ENCODE measurements around the gene IL9R. TPM values are rescaled to one million over a fixed set of nuclear protein-coding genes. Genes with fewer than 3 reads are reported as not detected.
A peak's percentile ranks its signal among the peaks of the same experiment; 100 is the strongest.

The IL9R gene
- total RNA-seq (2021; ENCODE audit: unreplicated experiment) (0.46 TPM), Bru-seq, nascent RNA (percentile 16 among the genes with signal in this experiment), BruChase-seq, experiment 1, labeled RNA remaining after a 2-hour chase (percentile 28 among the genes with signal in this experiment), BruChase-seq, experiment 2, labeled RNA remaining after a 6-hour chase (percentile 21 among the genes with signal in this experiment)
- polyA plus RNA-seq (2012; ENCODE audit: insufficient read length) = not detected
- long read RNA-seq = 0 reads

GRCh38 chrX:155997436-155997835 lies at the start of gene IL9R:
IL9R (plus strand) TSS chrX:155997696; CDS start chrX:155997760, 64 bp downstream.
- Histone ChIP-seq H3K27me3 (ENCODE audit: control insufficient read depth, insufficient read depth, low read length) (no peaks in the 10 kb centered on the region), H3K4me1 (ENCODE audit: control insufficient read depth, insufficient read depth, low read length) (no peaks in the 10 kb centered on the region), H3K36me3 (ENCODE audit: control insufficient read depth, insufficient read depth, low read length) (no peaks in the 10 kb centered on the region), H3K4me3 (ENCODE audit: low read depth in 2 of 2, low read length in 2 of 2) (no peak within 1 kb of the TSS), H3K27ac (ENCODE audit: low read length) (no peak within 1 kb of the TSS), H3K9me3 (ENCODE audit: control insufficient read depth, insufficient read depth, low read depth, low read length) (no peaks in the 10 kb centered on the region)
- no TSS peak for BruUV-seq (replicated peaks)
- intact Hi-C loops (cut with micrococcal nuclease; ENCODE audit: unreplicated experiment) = no loop called here
- ATAC-seq (no peak), DNase-seq (ENCODE audit: low read depth, low spot score) (no peak)
- TF ChIP-seq REST (IDR thresholded peaks at IDR 0.05; ENCODE audit: insufficient read depth in 1 of 2, low read depth in 2 of 2, low read length in 1 of 2) (no peak), CTCF (IDR thresholded peaks at IDR 0.05) (no peak), TCF7L2 (IDR thresholded peaks at IDR 0.05; ENCODE audit: low read depth, low read length) (no peak), POLR2AphosphoS5 (IDR thresholded peaks at IDR 0.05; ENCODE audit: low read depth, low read length) (no peak), SIN3A (IDR thresholded peaks at IDR 0.05; ENCODE audit: borderline replicate concordance, insufficient read depth, low read depth, low read length) (no peak)
- CTCF ChIA-PET = no interaction called here
- in situ Hi-C loops (cut with HindIII; ENCODE audit: low pct_unique_long_range_greater_than_20kb, low sequenced_read_pairs) = no loop called here
- POLR2A ChIA-PET = no interaction called here

- no peaks in the 10 kb centered on the region; the same call in 1 of the 2 replicates for H3K36me3 ChIP-seq (ENCODE audit: control insufficient read depth, insufficient read depth, low read length)
- no peaks in the 10 kb centered on the region for H3K27me3 ChIP-seq (ENCODE audit: control insufficient read depth, insufficient read depth, low read length)
- H3K9me3 ChIP-seq (ENCODE audit: control insufficient read depth, insufficient read depth, low read depth, low read length) = no peaks in the 10 kb centered on the region
- no peak for ATAC-seq
- no TSS peak for BruUV-seq (replicated peaks)
- ChIA-PET CTCF (no interaction called here), POLR2A (no interaction called here)
- in situ Hi-C loops (cut with HindIII; ENCODE audit: low pct_unique_long_range_greater_than_20kb, low sequenced_read_pairs) (no loop called here), intact Hi-C loops (cut with micrococcal nuclease; ENCODE audit: unreplicated experiment) (no loop called here)
- no peak overlapping the region for H3K27ac ChIP-seq (ENCODE audit: low read length)
- H3K4me3 ChIP-seq (ENCODE audit: low read depth in 2 of 2, low read length in 2 of 2) = no peak overlapping the region
- no peaks in the 10 kb centered on the region for H3K4me1 ChIP-seq (ENCODE audit: control insufficient read depth, insufficient read depth, low read length)
- TF ChIP-seq POLR2AphosphoS5 (IDR thresholded peaks at IDR 0.05; ENCODE audit: low read depth, low read length) = no peak
- no peak for TF ChIP-seq CTCF (IDR thresholded peaks at IDR 0.05)
- no peak for TF ChIP-seq REST (IDR thresholded peaks at IDR 0.05; ENCODE audit: insufficient read depth in 1 of 2, low read depth in 2 of 2, low read length in 1 of 2)
- TF ChIP-seq SIN3A (IDR thresholded peaks at IDR 0.05; ENCODE audit: borderline replicate concordance, insufficient read depth, low read depth, low read length) = no peak
- TF ChIP-seq TCF7L2 (IDR thresholded peaks at IDR 0.05; ENCODE audit: low read depth, low read length) = no peak
- DNase-seq (ENCODE audit: low read depth, low spot score) = no peak
Observed at GRCh38 chrX:155949098-155949497, 48.4 kb upstream of the IL9R start.
